Measurements from ENCODE around the gene MCM3AP.

- TF ChIP-seq SP1 (IDR thresholded peaks at IDR 0.05; ENCODE audit: low read depth) (no peak), CTCF (IDR thresholded peaks at IDR 0.05 in 2 of 3, conservative IDR thresholded peaks at IDR 0.05 in 1 of 3; ENCODE audit: borderline replicate concordance in 1 of 3, insufficient read depth in 1 of 3, low read depth in 2 of 3, low read length in 2 of 3) (no peak), RAD21 (IDR thresholded peaks at IDR 0.05; ENCODE audit: low read depth) (no peak), YY1 (IDR thresholded peaks at IDR 0.05; ENCODE audit: extremely low read depth, insufficient replicate concordance, low read depth, low read length) (no peak), REST (IDR thresholded peaks at IDR 0.05; ENCODE audit: low read depth) (no peak), EZH2phosphoT487 (IDR thresholded peaks at IDR 0.05; ENCODE audit: borderline replicate concordance) (no peak), EZH2 (IDR thresholded peaks at IDR 0.05) (no peak), POLR2A (IDR thresholded peaks at IDR 0.05; ENCODE audit: borderline replicate concordance, extremely low read depth, insufficient read depth, insufficient read length) (no peak), MAX (IDR thresholded peaks at IDR 0.05) (no peak), POLR2AphosphoS5 (IDR thresholded peaks at IDR 0.05; ENCODE audit: low read depth, low read length) (no peak), ATF3 (IDR thresholded peaks at IDR 0.05) (no peak), ZNF274 (IDR thresholded peaks at IDR 0.05; ENCODE audit: low read depth, low read length) (no peak)
Measured at GRCh38 chr21:46311568-46311967, 26.2 kb upstream of the MCM3AP start.
